ENCODE measurements around the gene UBALD1. TPM values are rescaled to one million over a fixed set of nuclear protein-coding genes. Genes with fewer than 3 reads are reported as not detected.

UBALD1 gene
- total and polyA plus RNA-seq, 12 donors = 14.7 to 39.4 (median 20.4) TPM

DNA sequence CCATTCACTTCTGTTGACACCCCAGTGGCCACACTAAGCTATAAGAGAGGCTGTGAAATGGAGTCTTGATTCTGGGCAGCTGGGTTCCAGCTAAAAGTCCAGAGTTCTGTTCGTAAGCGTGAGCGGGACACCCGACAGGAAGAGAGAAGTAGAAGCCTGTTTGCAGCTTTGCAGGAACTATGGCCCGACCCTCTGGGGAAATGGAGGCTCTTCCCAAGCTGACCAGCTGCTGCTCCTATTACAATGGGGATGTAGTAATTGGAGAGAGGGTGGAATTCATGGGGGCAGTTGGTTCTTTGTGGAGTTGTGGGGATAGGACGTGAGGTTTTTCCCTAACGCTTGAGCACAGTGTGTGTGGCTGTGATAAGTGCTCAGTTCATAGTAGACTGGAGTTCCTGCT is 28.4 kb downstream of the UBALD1 start:
- intact Hi-C loops (cut with DNase I) = loop anchor here in 4 of 10 donors (5.0 to 10.0 kb wide), 3 partner anchors 69 to 79 kb away; no protein-coding TSS in a partner anchor
- ATAC-seq (peak in 1 of 8 donors; percentile 62), DNase-seq (no peak)
- TF ChIP-seq, protein P1, sequence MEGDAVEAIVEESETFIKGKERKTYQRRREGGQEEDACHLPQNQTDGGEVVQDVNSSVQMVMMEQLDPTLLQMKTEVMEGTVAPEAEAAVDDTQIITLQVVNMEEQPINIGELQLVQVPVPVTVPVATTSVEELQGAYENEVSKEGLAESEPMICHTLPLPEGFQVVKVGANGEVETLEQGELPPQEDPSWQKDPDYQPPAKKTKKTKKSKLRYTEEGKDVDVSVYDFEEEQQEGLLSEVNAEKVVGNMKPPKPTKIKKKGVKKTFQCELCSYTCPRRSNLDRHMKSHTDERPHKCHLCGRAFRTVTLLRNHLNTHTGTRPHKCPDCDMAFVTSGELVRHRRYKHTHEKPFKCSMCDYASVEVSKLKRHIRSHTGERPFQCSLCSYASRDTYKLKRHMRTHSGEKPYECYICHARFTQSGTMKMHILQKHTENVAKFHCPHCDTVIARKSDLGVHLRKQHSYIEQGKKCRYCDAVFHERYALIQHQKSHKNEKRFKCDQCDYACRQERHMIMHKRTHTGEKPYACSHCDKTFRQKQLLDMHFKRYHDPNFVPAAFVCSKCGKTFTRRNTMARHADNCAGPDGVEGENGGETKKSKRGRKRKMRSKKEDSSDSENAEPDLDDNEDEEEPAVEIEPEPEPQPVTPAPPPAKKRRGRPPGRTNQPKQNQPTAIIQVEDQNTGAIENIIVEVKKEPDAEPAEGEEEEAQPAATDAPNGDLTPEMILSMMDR (IDR thresholded peaks at IDR 0.05) = no peak
- H3K27me3 ChIP-seq = no peaks in the 10 kb centered on the region
- H3K4me1 ChIP-seq = no peaks in the 10 kb centered on the region
- peaks cover 0 to 12% (median 4%) of the 10 kb centered on the region in 11 donors for H3K9me3 ChIP-seq
- no peak overlapping the region for H3K4me3 ChIP-seq
- WGBS, 2 donors = 36 to 46% methylated on average over 7 of the region's 7 CpGs
- no peak overlapping the region for H3K27ac ChIP-seq
- no peaks in the 10 kb centered on the region for H3K36me3 ChIP-seq

DNA sequence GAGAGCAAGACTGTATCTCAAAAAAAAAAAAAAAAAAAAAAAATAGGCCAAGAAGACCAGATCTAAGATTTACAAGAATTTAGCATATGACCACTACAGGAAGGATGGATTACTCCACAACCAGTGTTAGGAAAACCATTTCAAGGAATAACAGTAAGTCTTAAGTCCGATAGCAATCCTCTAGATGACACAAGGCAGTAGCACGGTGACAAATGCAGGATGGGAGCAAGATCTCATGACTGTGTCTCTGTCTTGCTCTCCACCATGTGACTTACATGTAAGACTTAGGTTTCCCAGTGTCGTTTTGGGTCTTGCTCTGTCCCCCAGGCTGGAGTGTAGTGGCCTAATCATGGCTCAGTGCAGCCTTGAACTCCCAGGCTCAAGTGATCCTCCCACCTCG is 30.8 kb downstream of the UBALD1 start:
- 82 to 94% methylated on average over 4 of the region's 4 CpGs for WGBS, 2 donors
- intact Hi-C loops (cut with DNase I) = loop anchor here in 2 of 10 donors (10.0 kb wide), 1 partner anchor 69 kb away; no protein-coding TSS in a partner anchor
- no peaks in the 10 kb centered on the region for H3K4me1 ChIP-seq

DNA sequence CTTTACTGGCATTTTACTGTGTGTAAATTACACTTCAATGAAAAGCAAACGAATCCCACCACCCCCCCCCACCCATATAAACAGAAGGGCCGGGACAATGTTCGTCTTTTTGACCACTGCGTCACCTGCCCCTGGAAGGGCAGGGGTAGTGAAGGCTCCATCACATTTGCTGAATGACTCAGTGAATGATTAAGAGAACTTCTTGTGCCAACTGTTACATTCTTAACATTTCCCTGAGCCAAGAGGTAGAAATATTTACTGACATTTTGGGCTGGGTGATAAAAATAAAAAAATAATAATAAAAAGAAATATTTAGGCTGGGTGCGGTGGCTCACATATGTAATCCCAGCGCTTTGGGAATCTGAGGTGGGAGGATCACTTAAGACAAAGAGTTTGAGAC is 34.4 kb downstream of the UBALD1 start:
- Histone ChIP-seq H3K27ac (no peak overlapping the region), H3K4me1 (no peaks in the 10 kb centered on the region), H3K9me3 (no peaks in the 10 kb centered on the region), H3K4me3 (no peak overlapping the region), H3K36me3 (no peaks in the 10 kb centered on the region), H3K27me3 (no peaks in the 10 kb centered on the region)
- ATAC-seq (no peak), DNase-seq (no peak)
- WGBS, 2 donors = 65 to 83% methylated on average over 6 of the region's 6 CpGs
- TF ChIP-seq, protein P1 (IDR thresholded peaks at IDR 0.05) = no peak
- intact Hi-C loops (cut with DNase I) = loop anchor here in 2 of 10 donors (10.0 kb wide), 1 partner anchor 65 kb away; no protein-coding TSS in a partner anchor

More for the DNA sequence above, 30.8 kb downstream of the UBALD1 start:
- H3K27me3 ChIP-seq = no peaks in the 10 kb centered on the region
- H3K36me3 ChIP-seq = no peaks in the 10 kb centered on the region
- H3K4me3 ChIP-seq = no peak overlapping the region
- TF ChIP-seq, protein P1 (IDR thresholded peaks at IDR 0.05) = no peak
- no peak for ATAC-seq
- H3K9me3 ChIP-seq = peaks cover 0 to 12% (median 4%) of the 10 kb centered on the region in 11 donors
- no peak overlapping the region for H3K27ac ChIP-seq
- no peak for DNase-seq

DNA sequence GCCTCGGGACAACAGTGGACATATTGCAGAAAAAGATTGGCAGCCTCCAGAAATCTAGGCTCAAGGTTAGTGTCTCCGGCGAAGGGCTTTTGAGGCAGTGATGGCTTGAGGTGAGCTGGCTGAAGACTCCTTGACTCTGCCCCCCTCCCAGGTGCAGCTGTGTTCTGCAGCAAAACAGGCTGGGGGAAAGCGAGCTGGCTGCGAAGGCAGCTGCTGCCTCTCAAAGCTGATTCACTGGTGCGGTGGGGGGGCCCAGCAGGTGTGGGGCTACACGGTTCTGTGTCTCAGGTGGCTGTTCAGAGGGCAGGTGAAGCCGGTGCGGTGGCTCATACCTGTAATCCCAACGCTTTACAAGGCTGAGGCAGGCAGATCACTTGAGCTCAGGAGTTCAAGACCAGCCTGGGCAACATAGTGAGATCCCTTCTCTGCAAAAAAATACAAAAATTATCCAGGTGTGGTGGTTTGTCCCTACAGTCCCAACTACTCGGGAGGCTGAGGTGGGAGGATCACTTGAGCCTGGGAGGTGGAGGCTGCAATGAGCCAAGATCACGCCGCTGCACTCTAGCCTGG is 35.6 kb downstream of the UBALD1 start:
- Histone ChIP-seq H3K4me1 (no peaks in the 10 kb centered on the region), H3K27me3 (no peaks in the 10 kb centered on the region), H3K4me3 (no peak overlapping the region), H3K36me3 (no peaks in the 10 kb centered on the region), H3K9me3 (no peaks in the 10 kb centered on the region), H3K27ac (no peak overlapping the region)
- TF ChIP-seq, protein P1 (IDR thresholded peaks at IDR 0.05) = no peak
- 83 to 89% methylated on average over 13 of the region's 13 CpGs for WGBS, 2 donors
- intact Hi-C loops (cut with DNase I) = no loop called here
- ATAC-seq (no peak), DNase-seq (no peak)
